SJSA1 (cell line): ENCODE results near the gene IZUMO4. TPM values are rescaled to one million over a fixed set of nuclear protein-coding genes. Genes with fewer than 3 reads are reported as not detected.
"Not testable (repeated sequence)": the region's sequence is repeated elsewhere in the genome, so short reads cannot be mapped to it uniquely, and the experiment has no call there.

ENCODE experiments used
- DNase-seq, 2 experiments: peaks; one replicate each; pipeline ENCODE4 v3.0.0-alpha.2; 2015 to 2020; ENCODE audit warnings: low spot score in 2 of 2, low read depth in 1 of 2
- H3K27ac ChIP-seq: fragments of 250-450 bp; sonication (Bioruptor Pico); 2 replicates; pipeline ENCODE4 v1.5.1; 2020; ENCODE audit warnings: mild to moderate bottlenecking, moderate library complexity
- H3K27me3 ChIP-seq: fragments of 250-450 bp; sonication (Bioruptor Pico); replicated peaks from 2 replicates; pipeline ENCODE4 v1.5.1; 2020; ENCODE audit warnings: mild to moderate bottlenecking, moderate library complexity
- H3K36me3 ChIP-seq: fragments of 250-450 bp; sonication (Bioruptor Pico); 2 replicates; pipeline ENCODE4 v1.5.1; 2020; ENCODE audit warnings: mild to moderate bottlenecking
- H3K4me1 ChIP-seq: fragments of 250-450 bp; sonication (Bioruptor Pico); replicated peaks from 2 replicates; pipeline ENCODE4 v1.6.1; 2021; ENCODE audit warnings: mild to moderate bottlenecking
- H3K4me3 ChIP-seq: fragments of 250-450 bp; sonication (Bioruptor Pico); 2 replicates; pipeline ENCODE4 v1.5.1; 2020; ENCODE audit warnings: mild to moderate bottlenecking
- H3K9me3 ChIP-seq: fragments of 250-450 bp; sonication (Bioruptor Pico); replicated peaks from 2 replicates; pipeline ENCODE4 v1.5.1; 2020; ENCODE audit warnings: mild to moderate bottlenecking
- total RNA-seq: library from RNA; depleted of rRNA; stranded (reverse); fragments of >200 nt; shearing (Covaris generic); gene quantifications from 2 replicates; pipeline ENCODE4 v1.2.3, GENCODE V29; 2014

Gene IZUMO4
- total RNA-seq, 1 experiment from 2014 or later = 1.9 TPM

- Histone ChIP-seq H3K27me3 (no peaks in the 10 kb centered on the region), H3K36me3 (peaks cover 53% of the 10 kb centered on the region), H3K4me3 (no peak overlapping the region), H3K4me1 (no peaks in the 10 kb centered on the region), H3K27ac (no peak overlapping the region), H3K9me3 (no peaks in the 10 kb centered on the region)
- DNase-seq = no peak
These were observed 13.4 kb upstream of the IZUMO4 start for GRCh38 chr19:2083174-2083854.

- no peaks in the 10 kb centered on the region for H3K9me3 ChIP-seq
- no peaks in the 10 kb centered on the region for H3K27me3 ChIP-seq
- peaks cover 5% of the 10 kb centered on the region for H3K4me1 ChIP-seq
- DNase-seq = no peak
- H3K27ac ChIP-seq = no peak overlapping the region
- no peak overlapping the region for H3K4me3 ChIP-seq
- H3K36me3 ChIP-seq = peaks cover 42% of the 10 kb centered on the region
These were observed 11.6 kb upstream of the IZUMO4 start for GRCh38 chr19:2084993-2085720.

DNA sequence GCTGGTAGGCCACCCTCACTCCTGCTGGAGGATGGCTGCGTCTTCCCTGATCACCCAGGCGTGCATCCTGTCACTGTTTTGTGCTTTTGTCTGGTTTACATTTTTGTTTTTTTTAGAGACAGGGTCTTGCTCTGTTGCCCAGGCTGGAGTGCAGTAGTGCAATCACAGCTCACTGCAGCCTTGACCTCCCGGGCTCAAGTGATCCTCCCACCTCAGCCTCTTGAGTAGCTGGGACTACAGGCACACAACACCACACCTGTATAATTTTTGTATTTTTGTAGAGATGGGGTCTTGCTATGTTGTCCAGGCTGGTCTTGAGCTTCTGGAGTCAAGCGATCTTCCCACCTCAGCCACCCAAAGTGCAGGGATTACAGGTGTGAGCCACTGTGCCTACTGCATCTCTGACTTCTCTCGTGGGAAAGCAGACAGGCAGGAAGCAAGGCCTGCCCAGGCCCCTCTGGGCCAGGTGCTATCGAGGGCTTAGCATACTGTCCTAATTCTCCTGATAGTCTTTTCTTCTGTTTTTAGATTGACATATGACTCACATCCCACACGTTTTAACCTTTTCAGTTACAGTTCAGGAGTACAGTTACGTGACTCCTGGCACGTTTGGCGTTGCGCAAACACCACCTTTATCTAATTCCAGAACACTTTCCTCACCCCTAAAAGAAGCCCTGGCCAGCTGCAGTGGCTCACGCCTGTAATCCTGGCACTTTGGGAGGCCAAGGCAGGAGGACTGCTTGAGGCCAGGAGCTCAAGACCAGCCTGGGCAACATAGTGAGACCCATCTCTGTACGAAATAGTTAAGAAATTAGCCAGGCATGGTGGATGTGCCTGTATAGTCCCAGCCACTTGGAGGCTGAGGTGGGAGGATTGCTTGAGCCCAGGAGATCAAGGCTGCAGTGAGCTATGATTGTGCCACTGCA lies 9.8 kb upstream of the IZUMO4 start:
- H3K27ac ChIP-seq, H3K9me3 ChIP-seq, H3K27me3 ChIP-seq, H3K4me3 ChIP-seq, DNase-seq: not testable (repeated sequence)
- H3K36me3 ChIP-seq = peaks cover 33% of the 10 kb centered on the region
- H3K4me1 ChIP-seq = peaks cover 14% of the 10 kb centered on the region

DNA sequence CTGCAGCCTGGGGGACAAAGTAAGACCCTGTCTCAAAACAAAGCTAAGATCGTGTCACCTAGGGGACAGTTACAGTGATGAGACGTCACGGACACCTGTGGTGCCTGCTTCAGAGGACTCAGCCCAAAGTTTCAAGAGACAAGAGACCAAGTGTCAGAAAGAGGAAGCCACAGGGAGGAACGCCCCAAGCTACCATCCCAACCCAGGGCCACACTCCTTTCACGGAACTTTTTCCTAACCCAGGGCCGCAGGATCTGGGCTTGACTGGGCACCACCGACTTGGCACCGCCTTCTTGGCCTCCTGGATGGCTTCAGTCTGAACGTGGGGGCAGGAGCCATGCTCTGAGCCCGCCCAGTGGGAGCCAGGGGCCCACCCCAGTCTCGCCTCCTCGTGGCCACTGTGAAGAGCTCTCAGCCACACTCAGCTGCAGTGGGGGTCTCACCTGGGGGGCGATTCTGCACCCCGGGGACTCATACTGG lies 9.1 kb upstream of the IZUMO4 start:
- H3K4me1 ChIP-seq = peaks cover 14% of the 10 kb centered on the region
- H3K36me3 ChIP-seq = peaks cover 30% of the 10 kb centered on the region
- no peak overlapping the region for H3K27ac ChIP-seq

DNA sequence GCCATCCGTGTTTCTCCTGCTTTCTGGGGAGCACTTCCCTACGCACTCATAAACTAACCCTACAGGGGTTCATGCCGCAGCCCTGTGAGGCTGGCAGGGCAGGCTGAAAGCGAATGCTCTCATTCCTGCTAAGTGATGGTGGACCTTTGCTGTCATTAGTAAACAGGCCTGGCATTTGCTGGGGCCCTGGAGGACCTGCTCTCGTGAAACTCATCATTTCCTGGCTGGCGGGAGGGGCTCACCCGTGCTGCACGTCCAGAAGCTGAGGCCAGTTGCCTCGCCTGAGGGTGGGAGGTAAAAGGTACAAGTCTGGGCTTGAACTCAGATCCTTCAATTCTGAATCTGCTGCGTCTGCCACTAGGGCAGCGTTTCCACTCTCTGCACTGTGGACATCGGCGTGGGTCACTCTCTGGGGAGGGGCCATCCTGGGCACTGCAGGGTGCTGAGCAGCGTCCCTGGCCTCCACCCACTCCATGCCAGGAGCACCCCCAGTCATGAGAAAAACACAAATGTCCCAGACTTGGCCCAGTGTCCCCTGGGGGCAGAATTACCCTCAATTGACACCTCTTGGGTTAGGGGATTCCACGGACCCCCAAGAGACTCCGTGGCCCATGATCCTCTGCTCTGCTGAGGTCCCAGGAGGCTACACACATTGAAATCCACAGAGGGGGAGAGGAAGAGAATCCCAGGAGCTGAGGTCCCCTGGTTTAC lies 7.6 kb upstream of the IZUMO4 start:
- Histone ChIP-seq H3K9me3 (no peaks in the 10 kb centered on the region), H3K4me1 (peaks cover 22% of the 10 kb centered on the region), H3K36me3 (peaks cover 25% of the 10 kb centered on the region), H3K4me3 (no peak overlapping the region), H3K27me3 (no peaks in the 10 kb centered on the region), H3K27ac (no peak overlapping the region)
- no peak for DNase-seq

More for the DNA sequence above, 9.1 kb upstream of the IZUMO4 start:
- no peaks in the 10 kb centered on the region for H3K9me3 ChIP-seq
- no peak for DNase-seq
- no peaks in the 10 kb centered on the region for H3K27me3 ChIP-seq
- H3K4me3 ChIP-seq = no peak overlapping the region

DNA sequence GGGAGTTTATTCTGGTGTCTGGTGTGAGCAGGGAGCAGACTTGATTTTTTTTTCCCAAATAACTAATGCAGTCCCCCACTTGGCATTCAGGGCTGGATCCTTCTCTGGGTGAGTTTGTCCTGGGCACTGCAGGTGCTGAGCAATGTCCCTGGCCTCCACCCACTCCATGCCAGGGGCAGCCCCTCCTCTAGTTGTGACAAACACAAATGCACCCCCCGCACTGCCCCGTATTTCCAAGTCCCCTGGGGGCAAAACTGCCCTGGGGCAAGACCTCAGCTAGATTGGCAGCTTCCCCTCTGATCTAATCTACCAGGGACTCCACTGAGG lies 7.0 kb upstream of the IZUMO4 start:
- Histone ChIP-seq H3K27me3 (no peaks in the 10 kb centered on the region), H3K4me3 (no peak overlapping the region), H3K4me1 (peaks cover 27% of the 10 kb centered on the region), H3K36me3 (peaks cover 25% of the 10 kb centered on the region), H3K9me3 (no peaks in the 10 kb centered on the region), H3K27ac (no peak overlapping the region)
- DNase-seq = no peak

DNA sequence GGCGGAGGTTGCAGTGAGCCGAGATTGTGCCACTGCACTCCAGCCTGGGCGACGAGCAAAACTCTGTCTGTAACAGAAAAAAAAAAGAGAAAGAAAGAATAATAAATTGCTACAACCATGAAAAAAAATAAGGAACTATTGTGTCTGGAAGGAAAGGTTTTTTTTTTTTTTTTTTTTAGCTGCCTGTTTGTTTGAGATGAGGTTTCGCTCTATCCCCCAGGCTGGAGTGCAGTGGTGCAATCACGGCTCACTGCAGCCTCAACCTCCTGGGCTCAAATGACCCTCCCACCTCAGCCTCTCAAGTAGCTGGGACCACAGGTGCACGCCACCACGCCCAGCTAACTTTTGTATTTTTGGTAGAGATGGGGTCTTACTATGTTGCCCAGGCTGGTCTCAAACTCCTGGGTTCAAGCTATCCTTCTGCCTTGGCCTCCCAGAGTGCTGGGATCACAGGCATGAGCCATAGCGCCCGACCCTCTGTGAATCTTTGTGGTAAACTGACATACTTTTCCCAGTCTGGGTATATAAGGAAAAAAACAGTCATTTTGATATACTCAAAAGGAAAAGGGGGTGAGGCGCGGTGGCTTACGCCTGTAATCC lies 4.7 kb upstream of the IZUMO4 start:
- Histone ChIP-seq H3K4me1 (peaks cover 36% of the 10 kb centered on the region), H3K36me3 (peaks cover 16% of the 10 kb centered on the region)
- H3K9me3 ChIP-seq, DNase-seq, H3K4me3 ChIP-seq, H3K27me3 ChIP-seq, H3K27ac ChIP-seq: not testable (repeated sequence)

DNA sequence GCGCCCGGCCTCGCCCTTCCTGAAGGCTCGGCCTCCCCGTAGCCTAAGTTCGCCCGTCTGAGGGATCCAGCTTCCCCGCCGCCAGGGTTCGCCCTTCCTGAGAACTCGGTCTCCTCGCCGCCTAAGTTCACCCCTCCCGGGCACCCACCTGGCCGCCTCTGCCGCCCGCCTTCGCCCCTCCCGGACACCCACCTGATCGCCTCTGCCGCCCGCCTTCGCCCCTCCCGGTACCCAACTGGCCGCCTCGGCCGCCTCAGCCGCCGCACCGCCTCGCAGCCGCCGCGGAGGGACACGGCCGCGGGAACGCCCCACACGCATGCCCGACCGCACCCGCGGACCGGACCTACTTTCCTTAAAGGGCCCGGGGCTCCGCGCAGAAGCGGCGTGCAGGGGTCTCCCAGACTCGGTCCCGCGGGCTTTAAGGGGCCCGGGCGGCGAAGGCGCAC lies 658 bp upstream of the IZUMO4 start, which contains the start of gene MOB3A:
Gene MOB3A, minus strand, starts transcription at position 293 of the 446 bp plus-strand sequence. CDS start 17,766 bp downstream, outside the sequence.
- no peaks in the 10 kb centered on the region for H3K27me3 ChIP-seq
- peak within 1 kb of the TSS; percentile 66 for H3K27ac ChIP-seq
- H3K4me1 ChIP-seq = peaks cover 28% of the 10 kb centered on the region
- H3K36me3 ChIP-seq = peaks cover 28% of the 10 kb centered on the region
- peak within 1 kb of the TSS; percentile 64 for H3K4me3 ChIP-seq
- H3K9me3 ChIP-seq = no peaks in the 10 kb centered on the region
- DNase-seq = peak; percentile 90 to 99

GRCh38 chr19:2097203-2097885 lies 629 bp downstream of the IZUMO4 start:
- H3K36me3 ChIP-seq = peaks cover 36% of the 10 kb centered on the region
- H3K27ac ChIP-seq = no peak overlapping the region
- no peaks in the 10 kb centered on the region for H3K27me3 ChIP-seq
- H3K4me1 ChIP-seq = peaks cover 27% of the 10 kb centered on the region
- peak in 1 of 2 experiments; percentile 16 for DNase-seq
- no peaks in the 10 kb centered on the region for H3K9me3 ChIP-seq
- H3K4me3 ChIP-seq = peak overlapping the region; percentile 32

- H3K36me3 ChIP-seq = peaks cover 38% of the 10 kb centered on the region
- H3K27me3 ChIP-seq = no peaks in the 10 kb centered on the region
- H3K27ac ChIP-seq = no peak overlapping the region
- H3K9me3 ChIP-seq = no peaks in the 10 kb centered on the region
- H3K4me1 ChIP-seq = peaks cover 27% of the 10 kb centered on the region
- no peak for DNase-seq
- no peak overlapping the region for H3K4me3 ChIP-seq
These were observed 1.2 kb downstream of the IZUMO4 start for GRCh38 chr19:2097886-2098327.

DNA sequence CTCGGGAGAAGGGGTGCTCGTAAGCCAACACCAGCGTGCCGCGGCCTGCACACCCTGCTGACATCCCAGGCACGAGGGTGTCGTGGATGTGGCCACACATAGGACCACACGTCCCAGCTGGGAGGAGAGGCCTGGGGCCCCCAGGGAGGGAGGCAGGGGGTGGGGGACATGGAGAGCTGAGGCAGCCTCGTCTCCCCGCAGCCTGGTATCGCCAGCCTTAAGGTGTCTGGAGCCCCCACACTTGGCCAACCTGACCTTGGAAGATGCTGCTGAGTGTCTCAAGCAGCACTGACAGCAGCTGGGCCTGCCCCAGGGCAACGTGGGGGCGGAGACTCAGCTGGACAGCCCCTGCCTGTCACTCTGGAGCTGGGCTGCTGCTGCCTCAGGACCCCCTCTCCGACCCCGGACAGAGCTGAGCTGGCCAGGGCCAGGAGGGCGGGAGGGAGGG lies 2.4 kb downstream of the IZUMO4 start:
- peaks cover 21% of the 10 kb centered on the region for H3K4me1 ChIP-seq
- no peaks in the 10 kb centered on the region for H3K9me3 ChIP-seq
- no peak overlapping the region for H3K4me3 ChIP-seq
- DNase-seq = no peak
- no peaks in the 10 kb centered on the region for H3K27me3 ChIP-seq
- no peak overlapping the region for H3K27ac ChIP-seq
- peaks cover 33% of the 10 kb centered on the region for H3K36me3 ChIP-seq
